Heart left ventricle (tissue), 13 donors: ENCODE results near the gene MGAT3.

ENCODE experiments used
- CTCF ChIP-seq, 12 donors: fragments of 200-600 bp; sonication (generic) in 4 of 12; IDR thresholded peaks; one replicate each; pipeline versions ENCODE4 v1.5.0 to v1.8.0; 2018 to 2022; ENCODE audit warnings: antibody characterized with exemption in 12 of 12, mild to moderate bottlenecking in 5 of 12
- POLR2A ChIP-seq, 2 donors: fragments of 450-650 bp; IDR thresholded peaks; one replicate each; pipeline ENCODE4 v1.6.1; 2017; ENCODE audit warnings: antibody characterized with exemption in 2 of 2, mild to moderate bottlenecking in 2 of 2, moderate library complexity in 2 of 2
- donor health status: ischemic (EF 13 %, LVEDD 7.1; RV severe dilation, severe dysfunction).
- donor health status: DM: no; HTN: yes; CAD: no.
- donor health status: DM: no; HTN: no; CAD: no.
- donor health status: ischemic (EF 25% LVEDD 6.9; RV normal size, moderate dysfunction).
- donor health status: ischemic (EF 25% LVEDD 5.7; RV mildly dilated, moderate dysfunction).
- donor health status: ischemic (EF 35%, LVEDD 5.7; RV mildly dilated, moderate dysfunction).
- donor health status: nonischemic (EF 11% LVEDD 7.7; RV severe dilation, severe dysfunction).
- donor health status: DM: yes; HTN: yes; CAD: no.
- donor health status: PGD.
- donor health status: ischemic (EF 29% LVEDD 5.4; RV normal size, mild dysfunction).
- donor health status: nonischemic (EF 23%, LVEDD 6.1; RV moderate dilation, normal function).

GRCh38 chr22:39416319-39416718 lies 40.5 kb upstream of the MGAT3 start:
- TF ChIP-seq CTCF (IDR thresholded peaks at IDR 0.05) (no peak), POLR2A (IDR thresholded peaks at IDR 0.05) (no peak)
